Spleen (tissue), 11 donors: Measurements from ENCODE around the gene TRABD. TPM values are rescaled to one million over a fixed set of nuclear protein-coding genes. Genes with fewer than 3 reads are reported as not detected.

ENCODE experiments used
- DNase-seq: peaks from one replicate; pipeline ENCODE4 v3.0.0-alpha.2; 2020
- H3K27ac ChIP-seq, 8 donors: fragments of 200-600 bp; sonication (generic) in 7 of 8; 1 replicate in 4 of 8; 2 replicates in 4 of 8; pipeline versions ENCODE4 v1.5.0 to v1.8.0; 2016 to 2021; ENCODE audit warnings: inconsistent platforms in 4 of 8, mild to moderate bottlenecking in 4 of 8, moderate library complexity in 1 of 8
- H3K27me3 ChIP-seq, 7 donors: fragments of 200-600 bp; sonication (generic) in 6 of 7; replicated peaks in 1 of 7; 1 replicate in 4 of 7; 2 replicates in 3 of 7; pipeline versions ENCODE4 v1.5.0 to v1.8.0; 2016 to 2021; ENCODE audit warnings: inconsistent platforms in 3 of 7, mild to moderate bottlenecking in 1 of 7
- H3K36me3 ChIP-seq, 6 donors: fragments of 200-600 bp; sonication (generic) in 5 of 6; 1 replicate in 4 of 6; 2 replicates in 2 of 6; pipeline versions ENCODE4 v1.5.0 to v1.8.0; 2016 to 2021; ENCODE audit warnings: inconsistent platforms in 2 of 6
- H3K4me1 ChIP-seq, 6 donors: fragments of 200-600 bp; sonication (generic) in 5 of 6; 1 replicate in 3 of 6; 2 replicates in 3 of 6; pipeline versions ENCODE4 v1.5.0 to v1.8.0; 2016 to 2021; ENCODE audit warnings: inconsistent platforms in 3 of 6
- H3K4me3 ChIP-seq, 8 donors: fragments of 200-600 bp; sonication (generic) in 7 of 8; 1 replicate in 4 of 8; 2 replicates in 4 of 8; pipeline versions ENCODE4 v1.5.0 to v1.8.0; 2016 to 2021; ENCODE audit warnings: inconsistent platforms in 4 of 8, mild to moderate bottlenecking in 4 of 8, moderate library complexity in 2 of 8
- H3K9me3 ChIP-seq, 8 donors: fragments of 200-600 bp; sonication (generic) in 7 of 8; 1 replicate in 4 of 8; 2 replicates in 4 of 8; pipeline versions ENCODE4 v1.5.0 to v1.8.0; 2016 to 2021; ENCODE audit warnings: inconsistent platforms in 4 of 8
- CTCF ChIP-seq, 11 experiments: fragments of 200-600 bp in 7 of 11; fragments of 450-650 bp in 4 of 11; sonication (generic) in 4 of 11; IDR thresholded peaks in 8 of 11; conservative IDR thresholded peaks in 3 of 11; 1 replicate in 7 of 11; 2 replicates in 4 of 11; pipeline versions ENCODE4 v1.4.0 to v1.8.0; 2016 to 2021; ENCODE audit warnings: antibody characterized with exemption in 11 of 11, inconsistent platforms in 4 of 11, mild to moderate bottlenecking in 1 of 11
- POLR2A ChIP-seq, 3 donors: fragments of 450-650 bp; IDR thresholded peaks; one replicate each; pipeline ENCODE4 v1.5.1; 2017; ENCODE audit warnings: antibody characterized with exemption in 3 of 3, mild to moderate bottlenecking in 1 of 3
- POLR2AphosphoS5 ChIP-seq, 3 donors: sonication (generic); formaldehyde crosslinking; IDR thresholded peaks; one replicate each; pipeline ENCODE4 v1.5.1; 2017; ENCODE audit warnings: antibody characterized with exemption in 3 of 3
- WGBS, 5 donors: extraction: QIAGEN DNeasy Blood & Tissue Kit in 3 of 5; methylation state at CpG; one replicate each; pipeline versions ENCODE4 v1.1.5 to v1.1.7; 2013 to 2018; 5-methylcytosine and 5-hydroxymethylcytosine counted together
- intact Hi-C: fragments of 100-400 bp; cut with DNase I; formaldehyde crosslinking; loops from one replicate; pipeline ENCODE4 v1.15.0; 2023; ENCODE audit warnings: low total_unique reads
- polyA plus RNA-seq, 3 donors: library from polyadenylated mRNA; stranded (reverse); fragments of 200-250 nt; gene quantifications; one replicate each; pipeline ENCODE4 v1.2.1, GENCODE V29; 2013
- total RNA-seq, 7 donors: library from RNA; depleted of rRNA in 3 of 7; stranded (reverse); fragments of >200 nt in 3 of 7; fragmentation: NEBNext Ultra II Directional in 4 of 7; extraction: Animal tissue kit (Norgen Biotek cat#: 25700) in 4 of 7; gene quantifications; one replicate each; pipeline versions ENCODE4 v1.1.0 to v1.2.1, GENCODE V29; 2016 to 2021
- donor health status: healthy with polysubstance abuse.
- donor health status: DM: no; HTN: no; CAD: no; lungs with moderate emphysema.
- donor health status: DM: no; HTN: no; CAD: no.
- donor health status: Bipolar disorder and iron deficiency.
- donor health status: healthy.
- donor health status: DM: no; HTN: no; CAD: no.
- donor health status: DM: yes; HTN: yes; CAD: no.

Gene TRABD
- total and polyA plus RNA-seq, 10 donors, result 43.3 to 85.8 (median 60.0) TPM

GRCh38 chr22:50178871-50179869 is 6.5 kb upstream of the TRABD start:
- H3K9me3 ChIP-seq, result no peaks in the 10 kb centered on the region
- no peaks in the 10 kb centered on the region for H3K36me3 ChIP-seq
- H3K4me3 ChIP-seq, result no peak overlapping the region
- intact Hi-C loops, result no loop called here
- H3K27ac ChIP-seq, result no peak overlapping the region
- peak; percentile 81 for DNase-seq
- WGBS, 5 donors, result 79 to 87% (median 82%) methylated on average over 52 to 64 of the region's 64 CpGs
- no peak for TF ChIP-seq CTCF (IDR thresholded peaks at IDR 0.05 in 8 of 11, conservative IDR thresholded peaks at IDR 0.05 in 3 of 11)
- H3K27me3 ChIP-seq, result peaks cover 0 to 61% (median 17%) of the 10 kb centered on the region in 7 donors
- peaks cover 2 to 37% (median 14%) of the 10 kb centered on the region in 6 donors for H3K4me1 ChIP-seq

GRCh38 chr22:50179937-50180726 is 5.6 kb upstream of the TRABD start:
- TF ChIP-seq POLR2A (IDR thresholded peaks at IDR 0.05) (no peak), POLR2AphosphoS5 (IDR thresholded peaks at IDR 0.05) (no peak), CTCF (IDR thresholded peaks at IDR 0.05 in 8 of 11, conservative IDR thresholded peaks at IDR 0.05 in 3 of 11) (no peak)
- H3K9me3 ChIP-seq, result no peaks in the 10 kb centered on the region
- peaks cover 0 to 61% (median 26%) of the 10 kb centered on the region in 7 donors for H3K27me3 ChIP-seq
- WGBS, 5 donors, result 48 to 59% (median 53%) methylated on average over 35 to 39 of the region's 39 CpGs
- DNase-seq, result peak; percentile 73
- intact Hi-C loops, result no loop called here
- no peak overlapping the region for H3K27ac ChIP-seq
- H3K4me1 ChIP-seq, result peaks cover 10 to 47% (median 24%) of the 10 kb centered on the region in 6 donors
- no peaks in the 10 kb centered on the region for H3K36me3 ChIP-seq
- H3K4me3 ChIP-seq, result no peak overlapping the region

- intact Hi-C loops, result no loop called here
- WGBS, 5 donors, result 89 to 93% (median 90%) methylated on average over 22 to 27 of the region's 27 CpGs
- H3K9me3 ChIP-seq, result no peaks in the 10 kb centered on the region
- TF ChIP-seq POLR2A (IDR thresholded peaks at IDR 0.05) (no peak), CTCF (IDR thresholded peaks at IDR 0.05 in 8 of 11, conservative IDR thresholded peaks at IDR 0.05 in 3 of 11) (no peak), POLR2AphosphoS5 (IDR thresholded peaks at IDR 0.05) (no peak)
- peak; percentile 71 for DNase-seq
- no peak overlapping the region for H3K4me3 ChIP-seq
- H3K36me3 ChIP-seq, result no peaks in the 10 kb centered on the region
- H3K27ac ChIP-seq, result no peak overlapping the region
- peaks cover 12 to 51% (median 28%) of the 10 kb centered on the region in 6 donors for H3K4me1 ChIP-seq
- H3K27me3 ChIP-seq, result peaks cover 0 to 59% (median 26%) of the 10 kb centered on the region in 7 donors
Observed at GRCh38 chr22:50180727-50181521, 4.8 kb upstream of the TRABD start.
